Suprapubic skin (tissue), 4 donors: ENCODE results near the gene UXS1.

Source experiments
- POLR2A ChIP-seq, 2 donors: fragments of 450-650 bp; IDR thresholded peaks; one replicate each; pipeline ENCODE4 v1.6.1; 2017; ENCODE audit warnings: antibody characterized with exemption in 2 of 2, mild to moderate bottlenecking in 2 of 2, moderate library complexity in 2 of 2
- POLR2AphosphoS5 ChIP-seq, 3 donors: sonication (generic); formaldehyde crosslinking; IDR thresholded peaks; one replicate each; pipeline ENCODE4 v1.6.1; 2017; ENCODE audit warnings: antibody characterized with exemption in 3 of 3
- TF ChIP-seq, protein P1 (sequence below), 2 donors: fragments of 200-600 bp in 1 of 2; fragments of 450-650 bp in 1 of 2; sonication (generic) in 1 of 2; IDR thresholded peaks; one replicate each; pipeline ENCODE4 v1.5.1; 2016 to 2019; ENCODE audit warnings: antibody characterized with exemption in 2 of 2, mild to moderate bottlenecking in 1 of 2, moderate library complexity in 1 of 2

DNA sequence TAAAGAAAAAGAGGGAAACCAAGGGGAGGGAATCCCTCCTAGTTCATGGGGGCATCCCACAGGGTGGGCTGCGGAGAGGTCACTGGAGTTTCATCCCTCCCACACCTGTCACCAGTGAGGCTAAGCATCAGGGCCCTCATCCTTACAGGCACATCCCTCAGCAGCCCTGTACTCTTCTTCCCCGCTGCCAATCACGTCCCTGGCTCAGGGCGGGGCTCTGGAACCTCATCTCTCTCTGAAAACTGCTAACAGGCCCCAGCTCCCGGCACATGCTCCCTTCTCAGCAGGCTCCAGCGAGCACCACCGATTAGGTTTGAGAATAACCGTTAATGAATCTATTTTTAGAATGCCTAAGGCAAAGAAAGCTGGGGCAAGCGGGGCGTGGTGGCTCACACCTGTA, 13.0 kb downstream of the UXS1 start:
- TF ChIP-seq POLR2AphosphoS5 (IDR thresholded peaks at IDR 0.05) (no peak), POLR2A (IDR thresholded peaks at IDR 0.05) (no peak)
- TF ChIP-seq, protein P1, sequence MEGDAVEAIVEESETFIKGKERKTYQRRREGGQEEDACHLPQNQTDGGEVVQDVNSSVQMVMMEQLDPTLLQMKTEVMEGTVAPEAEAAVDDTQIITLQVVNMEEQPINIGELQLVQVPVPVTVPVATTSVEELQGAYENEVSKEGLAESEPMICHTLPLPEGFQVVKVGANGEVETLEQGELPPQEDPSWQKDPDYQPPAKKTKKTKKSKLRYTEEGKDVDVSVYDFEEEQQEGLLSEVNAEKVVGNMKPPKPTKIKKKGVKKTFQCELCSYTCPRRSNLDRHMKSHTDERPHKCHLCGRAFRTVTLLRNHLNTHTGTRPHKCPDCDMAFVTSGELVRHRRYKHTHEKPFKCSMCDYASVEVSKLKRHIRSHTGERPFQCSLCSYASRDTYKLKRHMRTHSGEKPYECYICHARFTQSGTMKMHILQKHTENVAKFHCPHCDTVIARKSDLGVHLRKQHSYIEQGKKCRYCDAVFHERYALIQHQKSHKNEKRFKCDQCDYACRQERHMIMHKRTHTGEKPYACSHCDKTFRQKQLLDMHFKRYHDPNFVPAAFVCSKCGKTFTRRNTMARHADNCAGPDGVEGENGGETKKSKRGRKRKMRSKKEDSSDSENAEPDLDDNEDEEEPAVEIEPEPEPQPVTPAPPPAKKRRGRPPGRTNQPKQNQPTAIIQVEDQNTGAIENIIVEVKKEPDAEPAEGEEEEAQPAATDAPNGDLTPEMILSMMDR (IDR thresholded peaks at IDR 0.05): no peak
